Skin epidermis (tissue), 12 donors: ENCODE results near the gene APLF.
"Not testable (repeated sequence)": the region's sequence is repeated elsewhere in the genome, so short reads cannot be mapped to it uniquely, and the experiment has no call there.

Experiments
- H3K27ac ChIP-seq, 21 experiments: fragments of 200-600 bp; sonication (generic) in 11 of 21; one replicate each; pipeline ENCODE4 v1.5.0; 2020; ENCODE audit warnings: mild to moderate bottlenecking in 3 of 21, inconsistent platforms in 2 of 21, moderate library complexity in 2 of 21
- H3K4me3 ChIP-seq, 7 experiments: fragments of 200-600 bp; sonication (generic) in 2 of 7; one replicate each; pipeline ENCODE4 v1.5.0; 2020; ENCODE audit warnings: inconsistent platforms in 2 of 7, mild to moderate bottlenecking in 2 of 7, moderate library complexity in 1 of 7

Gene APLF

DNA sequence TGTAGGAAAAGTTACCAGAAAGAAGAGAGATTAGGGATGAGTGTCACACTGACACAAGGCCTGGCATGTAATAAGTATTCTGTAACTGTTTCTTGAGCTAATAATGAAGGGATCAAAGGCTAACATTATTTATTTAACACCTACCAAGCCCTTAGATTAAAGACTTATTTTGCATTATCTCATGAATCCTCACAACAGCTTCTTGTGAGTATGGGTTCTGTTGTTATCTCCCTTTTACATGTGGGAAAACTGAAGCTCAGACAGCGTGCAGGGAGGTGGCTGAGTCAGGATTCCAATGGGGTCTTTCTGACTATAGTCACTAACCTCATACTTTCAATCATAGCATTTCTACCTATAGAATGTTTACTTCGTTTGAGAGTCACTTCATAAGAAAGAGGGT is 97.0 kb downstream of the APLF start:
- no peak overlapping the region for H3K27ac ChIP-seq
- no peak overlapping the region for H3K4me3 ChIP-seq

DNA sequence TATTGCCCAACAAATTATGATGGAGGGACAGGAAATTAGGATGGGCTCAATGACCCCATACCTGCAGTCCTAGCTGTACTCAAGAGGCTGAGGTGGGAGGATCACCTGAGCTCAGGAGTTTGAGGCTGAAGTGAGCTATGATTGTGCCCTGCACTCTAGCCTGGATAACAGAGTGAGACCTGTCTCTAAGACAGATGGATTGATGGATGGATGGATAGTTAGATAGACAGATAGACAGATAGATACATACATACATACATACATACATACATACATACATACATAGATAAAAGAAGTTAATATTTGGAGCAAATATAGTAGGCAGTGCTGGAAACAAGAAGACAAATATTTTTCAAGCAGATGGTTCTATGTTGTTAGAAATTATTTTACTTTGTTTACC is 97.9 kb downstream of the APLF start:
- H3K4me3 ChIP-seq: no peak overlapping the region
- H3K27ac ChIP-seq: no peak overlapping the region

GRCh38 chr2:68565858-68566257 is 98.5 kb downstream of the APLF start:
- Histone ChIP-seq H3K27ac (no peak overlapping the region), H3K4me3 (no peak overlapping the region)

DNA sequence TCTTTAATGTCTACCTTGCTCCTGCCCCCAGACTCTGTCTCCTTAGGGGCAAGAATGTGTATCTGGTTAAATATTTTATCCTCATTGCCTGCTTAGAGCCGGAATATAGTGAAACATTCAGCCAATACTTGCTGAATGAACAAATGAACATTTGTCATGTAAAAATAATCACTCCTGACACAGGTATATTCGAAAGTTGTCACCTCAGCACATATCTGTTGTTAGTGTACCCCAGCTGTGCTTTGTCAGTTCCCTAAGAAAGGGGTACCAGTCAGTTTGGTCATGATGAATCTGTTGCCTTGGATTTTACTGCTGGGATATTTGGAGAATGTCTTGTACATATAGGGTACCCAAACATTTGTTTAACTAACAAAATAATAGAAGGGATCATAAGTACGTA is 99.0 kb downstream of the APLF start:
- Histone ChIP-seq H3K27ac (no peak overlapping the region), H3K4me3 (no peak overlapping the region)

DNA sequence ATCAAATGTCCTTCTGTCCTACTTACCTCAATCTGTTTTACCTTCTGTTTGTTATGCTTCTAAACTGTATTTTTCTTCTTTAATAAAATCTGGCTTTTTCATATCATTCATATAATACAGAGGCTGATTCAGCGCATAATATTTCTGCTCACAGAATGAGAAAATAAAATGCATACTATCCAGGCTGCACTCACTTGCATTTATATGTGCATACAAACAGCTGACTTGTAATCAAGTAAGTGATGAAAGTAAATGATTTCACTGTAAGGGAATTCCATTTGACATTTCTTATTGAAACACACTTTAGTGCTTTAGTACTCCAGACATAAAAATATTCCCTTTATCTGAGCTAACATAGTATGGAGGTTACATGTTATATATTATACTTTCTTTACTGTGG is 100.7 kb downstream of the APLF start:
- H3K4me3 ChIP-seq: no peak overlapping the region
- H3K27ac ChIP-seq: no peak overlapping the region

DNA sequence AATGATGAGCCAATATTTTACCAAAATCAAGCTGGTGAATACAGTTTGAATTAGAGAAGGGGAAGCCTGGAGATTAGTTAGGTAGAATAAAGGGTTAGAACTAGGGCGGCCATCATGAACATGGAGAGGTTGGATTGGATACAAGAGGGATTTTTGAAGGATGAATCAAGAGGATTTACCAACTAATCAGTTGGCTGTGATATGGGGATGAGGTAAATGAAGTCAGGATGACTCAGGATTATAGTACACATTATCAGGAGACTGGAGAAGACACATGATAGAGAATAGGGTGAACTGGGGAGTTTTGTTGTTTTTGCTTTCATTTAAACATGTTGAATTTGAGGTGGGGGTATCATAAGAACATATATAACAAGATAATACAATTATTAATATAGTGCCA is 102.2 kb downstream of the APLF start:
- Histone ChIP-seq H3K4me3 (no peak overlapping the region), H3K27ac (no peak overlapping the region)

GRCh38 chr2:68570434-68570833 is 103.0 kb downstream of the APLF start:
- not testable (repeated sequence) for H3K27ac ChIP-seq, H3K4me3 ChIP-seq

GRCh38 chr2:68574202-68574791 is 106.9 kb downstream of the APLF start:
- no peak overlapping the region for H3K27ac ChIP-seq
- no peak overlapping the region for H3K4me3 ChIP-seq

DNA sequence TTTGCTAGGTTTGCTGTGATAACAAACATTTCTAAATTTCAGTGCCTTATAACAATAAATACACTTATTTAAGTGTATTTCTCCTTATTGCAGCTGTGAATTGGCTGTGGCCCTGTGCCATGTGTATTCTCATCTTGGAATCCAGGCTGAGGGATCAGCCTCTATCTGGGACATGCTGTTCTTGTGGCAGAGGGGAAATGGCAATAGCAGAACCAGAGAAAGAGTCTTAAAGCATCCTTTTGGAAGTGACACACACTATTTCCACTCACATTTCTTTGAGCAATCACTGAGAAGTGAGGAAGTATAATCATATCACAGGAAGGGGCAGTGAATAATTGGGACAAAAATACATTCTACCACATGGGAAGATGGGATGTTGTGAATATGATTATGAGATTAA is 109.8 kb downstream of the APLF start:
- no peak overlapping the region for H3K27ac ChIP-seq
- H3K4me3 ChIP-seq: no peak overlapping the region

- Histone ChIP-seq H3K27ac (no peak overlapping the region), H3K4me3 (no peak overlapping the region)
Measured at GRCh38 chr2:68579689-68580088, 112.3 kb downstream of the APLF start.

DNA sequence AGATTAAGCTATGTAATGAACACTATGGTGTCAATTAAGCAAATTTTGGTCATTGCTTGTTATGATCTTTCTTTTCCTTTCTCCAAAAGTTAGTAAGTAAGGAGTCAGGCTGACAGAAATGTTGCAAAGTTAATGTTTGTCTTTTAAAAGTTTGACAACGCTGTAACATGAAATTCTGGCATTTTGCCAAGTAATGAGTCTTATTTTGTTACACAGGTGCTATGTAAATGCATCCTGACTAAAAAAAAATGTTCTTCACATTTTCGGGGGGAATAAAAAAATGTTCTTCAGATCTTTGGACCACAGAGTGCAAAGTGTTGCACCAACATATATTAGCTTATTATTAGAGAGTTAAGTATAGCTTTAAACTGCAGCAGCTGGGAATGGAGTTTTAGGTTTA is 121.2 kb downstream of the APLF start:
- Histone ChIP-seq H3K27ac (no peak overlapping the region), H3K4me3 (no peak overlapping the region)

- no peak overlapping the region for H3K27ac ChIP-seq
- no peak overlapping the region for H3K4me3 ChIP-seq
Measured at GRCh38 chr2:68589963-68590362, 122.6 kb downstream of the APLF start.

DNA sequence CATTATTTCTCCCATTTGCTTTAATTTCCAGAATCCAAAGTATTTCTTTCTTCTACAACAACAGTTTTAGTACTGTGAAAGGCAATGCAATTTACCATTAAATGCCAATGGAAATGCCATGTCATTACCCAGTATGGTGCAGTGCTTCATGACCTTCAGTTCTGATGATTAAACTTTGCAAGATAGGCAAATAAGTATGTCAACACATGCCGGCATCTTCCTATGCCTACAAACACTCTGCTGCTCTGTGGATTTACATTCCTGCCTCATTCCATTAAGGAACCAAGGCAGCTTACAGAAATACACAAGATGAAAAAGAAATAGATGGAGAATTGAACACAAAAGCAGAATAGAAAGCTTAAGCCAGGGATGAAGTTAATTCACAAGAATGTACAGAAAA is 123.3 kb downstream of the APLF start:
- Histone ChIP-seq H3K4me3 (no peak overlapping the region), H3K27ac (no peak overlapping the region)

DNA sequence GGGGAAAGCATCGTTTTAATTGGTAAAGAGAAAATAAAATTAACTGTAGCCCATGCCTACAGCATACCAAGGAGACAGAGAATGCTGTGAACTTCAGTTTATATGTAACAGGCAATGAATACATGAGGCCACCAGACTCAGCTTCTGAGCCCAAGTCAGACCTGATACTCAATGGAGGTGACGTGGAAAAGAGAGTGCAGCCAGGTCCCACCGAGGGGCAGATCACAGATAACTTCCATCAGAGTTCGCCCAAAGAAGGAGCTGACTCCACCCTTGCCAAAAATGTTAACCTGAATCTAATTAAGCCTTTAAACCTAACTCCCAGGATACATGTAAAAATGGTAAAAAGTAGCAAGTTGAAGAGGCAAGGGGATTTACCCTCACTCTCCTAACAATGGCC is 123.8 kb downstream of the APLF start:
- H3K4me3 ChIP-seq: no peak overlapping the region

GRCh38 chr2:68594041-68594440 is 126.7 kb downstream of the APLF start:
- no peak overlapping the region for H3K4me3 ChIP-seq
- no peak overlapping the region for H3K27ac ChIP-seq

More for the DNA sequence above, 123.8 kb downstream of the APLF start:
- H3K27ac ChIP-seq: no peak overlapping the region

GRCh38 chr2:68594674-68595492 is 127.5 kb downstream of the APLF start:
- H3K27ac ChIP-seq: no peak overlapping the region
- no peak overlapping the region for H3K4me3 ChIP-seq

GRCh38 chr2:68595493-68595785 is 128.1 kb downstream of the APLF start:
- not testable (repeated sequence) for H3K4me3 ChIP-seq, H3K27ac ChIP-seq

- not testable (repeated sequence) for H3K4me3 ChIP-seq
Measured at GRCh38 chr2:68600495-68600894, 133.1 kb downstream of the APLF start.

DNA sequence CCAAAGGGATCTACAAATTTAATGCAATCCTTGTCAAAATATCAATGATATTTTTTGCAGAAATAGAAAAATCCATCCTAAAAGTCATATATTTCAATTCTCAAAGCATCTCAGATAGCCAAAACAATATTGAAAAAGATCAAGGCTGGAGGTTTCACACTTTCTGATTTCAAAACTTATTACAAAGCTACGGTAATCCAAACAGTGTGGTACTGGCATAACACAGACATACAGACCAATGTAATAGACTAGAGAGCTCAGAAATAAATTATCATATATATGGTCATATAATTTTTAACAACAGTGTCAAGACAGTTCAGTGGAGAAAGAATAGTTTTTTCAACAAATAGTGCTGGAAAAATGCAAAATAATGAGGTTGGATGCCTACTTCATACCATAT is 135.7 kb downstream of the APLF start:
- no peak overlapping the region for H3K27ac ChIP-seq

More at GRCh38 chr2:68600495-68600894, 133.1 kb downstream of the APLF start:
- not testable (repeated sequence) for H3K27ac ChIP-seq

GRCh38 chr2:68604077-68604476 is 136.7 kb downstream of the APLF start:
- Histone ChIP-seq H3K4me3 (no peak overlapping the region), H3K27ac (no peak overlapping the region)

More for the DNA sequence above, 135.7 kb downstream of the APLF start:
- H3K4me3 ChIP-seq: no peak overlapping the region

GRCh38 chr2:68605939-68606338 is 138.6 kb downstream of the APLF start:
- Histone ChIP-seq H3K27ac (no peak overlapping the region), H3K4me3 (no peak overlapping the region)

- Histone ChIP-seq H3K27ac (no peak overlapping the region), H3K4me3 (no peak overlapping the region)
Measured at GRCh38 chr2:68606759-68607158, 139.4 kb downstream of the APLF start.
